ENCODE data around the gene CACNA1F. TPM values are rescaled to one million over a fixed set of nuclear protein-coding genes. Genes with fewer than 3 reads are reported as not detected.

Gene CACNA1F
- total RNA-seq, 1 donor from 2014 or later, result 0.12 TPM

- H3K4me3 ChIP-seq (ENCODE audit: low read depth, low read length), result peak overlapping the region; percentile 58
- peak; percentile 19 for DNase-seq (ENCODE audit: low read depth)
- TF ChIP-seq CTCF (conservative IDR thresholded peaks at IDR 0.05; ENCODE audit: low read depth, low read length), result no peak
These were observed 77.8 kb downstream of the CACNA1F start for GRCh38 chrX:49155243-49155899.

Other genes starting within 250 kb of the CACNA1F start
- 15.8 and 24.6 TPM in 2 replicates for gene GRIPAP1, start 231.1 kb downstream of the CACNA1F start, total RNA-seq
- 51.8 and 63.7 TPM in 2 replicates for gene TFE3, start 190.0 kb downstream of the CACNA1F start, total RNA-seq
- 4.0 and 4.5 TPM in 2 replicates for gene CCDC120, start 174.3 kb downstream of the CACNA1F start, total RNA-seq
- 13.5 and 16.7 TPM in 2 replicates for gene PRAF2, start 159.3 kb downstream of the CACNA1F start, total RNA-seq
- 32.5 and 43.7 TPM in 2 replicates for gene WDR45, start 153.5 kb downstream of the CACNA1F start, total RNA-seq
- 28.9 and 31.9 TPM in 2 replicates for gene GPKOW, start 109.6 kb downstream of the CACNA1F start, total RNA-seq
- gene MAGIX, start 70.6 kb downstream of the CACNA1F start, total RNA-seq, result 8.3 and 9.6 TPM in 2 replicates
- gene PLP2, start 61.4 kb downstream of the CACNA1F start, total RNA-seq, result 115 and 132 TPM in 2 replicates
- gene PRICKLE3, start 47.0 kb downstream of the CACNA1F start, total RNA-seq, result 13.0 and 18.5 TPM in 2 replicates
- gene SYP, start 33.1 kb downstream of the CACNA1F start, total RNA-seq, result 0.17 and 0.29 TPM in 2 replicates
- gene CCDC22, start 2.1 kb upstream of the CACNA1F start, total RNA-seq, result 22.7 and 25.9 TPM in 2 replicates
- gene FOXP3, start 31.4 kb upstream of the CACNA1F start, total RNA-seq, result 0.07 TPM in 1 of 2 replicates, not detected in the other
- gene PPP1R3F, start 36.5 kb upstream of the CACNA1F start, total RNA-seq, result 0.87 and 2.3 TPM in 2 replicates
- gene GAGE10, start 70.3 kb upstream of the CACNA1F start, total RNA-seq, result not detected in 2 replicates
- gene GAGE12J, start 88.7 kb upstream of the CACNA1F start, total RNA-seq, result not detected in 2 replicates
- gene GAGE13, start 98.2 kb upstream of the CACNA1F start, total RNA-seq, result not detected in 2 replicates

Measured in epithelial cell of proximal tubule (primary cell).